Measurements from ENCODE around the gene TLK2.
"Not testable (repeated sequence)": the region's sequence is repeated elsewhere in the genome, so short reads cannot be mapped to it uniquely, and the experiment has no call there.

TLK2 gene

GRCh38 chr17:62560971-62561370 lies 82.3 kb downstream of the TLK2 start:
- DNase-seq (ENCODE audit: low spot score) = not testable (repeated sequence)

- peak; percentile 8 for DNase-seq (ENCODE audit: low spot score)
Measured at GRCh38 chr17:62562656-62563055, 84.0 kb downstream of the TLK2 start.

GRCh38 chr17:62565817-62566216 lies 87.2 kb downstream of the TLK2 start:
- peak; percentile 75 for DNase-seq (ENCODE audit: low spot score)

- DNase-seq (ENCODE audit: low spot score) = no peak
Measured at GRCh38 chr17:62566996-62567578, 88.5 kb downstream of the TLK2 start.

GRCh38 chr17:62572488-62572887 lies 93.9 kb downstream of the TLK2 start:
- no peak for DNase-seq (ENCODE audit: low spot score)

GRCh38 chr17:62572888-62573401 lies 94.3 kb downstream of the TLK2 start:
- no peak for DNase-seq (ENCODE audit: low spot score)

GRCh38 chr17:62573480-62574117 lies 95.0 kb downstream of the TLK2 start:
- DNase-seq (ENCODE audit: low spot score) = no peak

- no peak for DNase-seq (ENCODE audit: low spot score)
Measured at GRCh38 chr17:62576382-62576781, 97.8 kb downstream of the TLK2 start.

GRCh38 chr17:62578757-62579487 lies 100.3 kb downstream of the TLK2 start:
- no peak for DNase-seq (ENCODE audit: low spot score)

GRCh38 chr17:62580947-62581346 lies 102.3 kb downstream of the TLK2 start:
- DNase-seq (ENCODE audit: low spot score) = no peak

- peak; percentile 12 for DNase-seq (ENCODE audit: low spot score)
Measured at GRCh38 chr17:62581764-62582163, 103.1 kb downstream of the TLK2 start.

- DNase-seq (ENCODE audit: low spot score) = no peak
Measured at GRCh38 chr17:62587554-62587953, 108.9 kb downstream of the TLK2 start.

GRCh38 chr17:62588109-62588508 lies 109.5 kb downstream of the TLK2 start:
- DNase-seq (ENCODE audit: low spot score) = no peak

GRCh38 chr17:62591333-62591732 lies 112.7 kb downstream of the TLK2 start:
- no peak for DNase-seq (ENCODE audit: low spot score)

GRCh38 chr17:62591822-62592221 lies 113.2 kb downstream of the TLK2 start:
- DNase-seq (ENCODE audit: low spot score) = not testable (repeated sequence)

GRCh38 chr17:62592341-62593099 lies 113.9 kb downstream of the TLK2 start:
- no peak for DNase-seq (ENCODE audit: low spot score)

GRCh38 chr17:62595484-62595883 lies 116.9 kb downstream of the TLK2 start:
- no peak for DNase-seq (ENCODE audit: low spot score)

- DNase-seq (ENCODE audit: low spot score) = no peak
Measured at GRCh38 chr17:62596662-62597061, 118.0 kb downstream of the TLK2 start.

- no peak for DNase-seq (ENCODE audit: low spot score)
Measured at GRCh38 chr17:62597150-62597549, 118.5 kb downstream of the TLK2 start.

- peak; percentile 58 for DNase-seq (ENCODE audit: low spot score)
Measured at GRCh38 chr17:62597920-62598319, 119.3 kb downstream of the TLK2 start.

GRCh38 chr17:62599964-62600657 lies 121.5 kb downstream of the TLK2 start:
- no peak for DNase-seq (ENCODE audit: low spot score)

- DNase-seq (ENCODE audit: low spot score) = no peak
Measured at GRCh38 chr17:62600805-62601204, 122.2 kb downstream of the TLK2 start.
